Sigmoid colon (tissue), 7 donors: Measurements from ENCODE around the gene KRT80. TPM values are rescaled to one million over a fixed set of nuclear protein-coding genes. Genes with fewer than 3 reads are reported as not detected.

Experiments used
- DNase-seq: peaks from one replicate; pipeline ENCODE4 v3.0.0-alpha.2; 2019
- H3K27ac ChIP-seq, 4 donors: fragments of 200-600 bp; sonication (generic); one replicate each; pipeline ENCODE4 v1.5.1; 2016 to 2019; ENCODE audit warnings: mild to moderate bottlenecking in 1 of 4
- H3K27me3 ChIP-seq, 3 donors: fragments of 200-600 bp; sonication (generic); one replicate each; pipeline ENCODE4 v1.5.1; 2019; ENCODE audit warnings: mild to moderate bottlenecking in 1 of 3
- H3K36me3 ChIP-seq, 4 donors: fragments of 200-600 bp; sonication (generic); one replicate each; pipeline ENCODE4 v1.5.1; 2016 to 2019
- H3K4me1 ChIP-seq, 4 donors: fragments of 200-600 bp; sonication (generic); one replicate each; pipeline ENCODE4 v1.5.1; 2017 to 2019
- H3K4me3 ChIP-seq, 4 donors: fragments of 200-600 bp; sonication (generic); one replicate each; pipeline ENCODE4 v1.5.1; 2017 to 2019; ENCODE audit warnings: mild to moderate bottlenecking in 2 of 4, moderate library complexity in 1 of 4
- H3K9me3 ChIP-seq, 4 donors: fragments of 200-600 bp in 3 of 4; sonication (generic) in 3 of 4; one replicate each; pipeline versions ENCODE4 v1.5.1 to v1.6.1; 2013 to 2019
- EP300 ChIP-seq, 4 donors: sonication (generic); formaldehyde crosslinking; IDR thresholded peaks; one replicate each; pipeline ENCODE4 v1.6.1; 2017; ENCODE audit warnings: antibody characterized with exemption in 4 of 4
- POLR2A ChIP-seq, 2 donors: fragments of 450-650 bp; IDR thresholded peaks; one replicate each; pipeline ENCODE4 v1.6.1; 2016; ENCODE audit warnings: antibody characterized with exemption in 2 of 2, mild to moderate bottlenecking in 2 of 2, moderate library complexity in 2 of 2
- POLR2AphosphoS5 ChIP-seq, 4 donors: sonication (generic); formaldehyde crosslinking; IDR thresholded peaks; one replicate each; pipeline ENCODE4 v1.6.1; 2017; ENCODE audit warnings: antibody characterized with exemption in 4 of 4
- WGBS, 2 donors: extraction: QIAGEN DNeasy Blood & Tissue Kit; methylation state at CpG; one replicate each; pipeline ENCODE4 v1.1.7; 2013; 5-methylcytosine and 5-hydroxymethylcytosine counted together
- intact Hi-C: fragments of 100-400 bp; cut with DNase I; formaldehyde crosslinking; loops from one replicate; pipeline ENCODE4 v1.15.1; 2023
- polyA plus RNA-seq, 3 donors: library from polyadenylated mRNA; stranded (reverse); fragments of 200-250 nt; gene quantifications; one replicate each; pipeline ENCODE4 v1.2.3, GENCODE V29; 2013
- total RNA-seq, 4 donors: library from RNA; depleted of rRNA; stranded (reverse); fragments of >200 nt; gene quantifications; one replicate each; pipeline ENCODE4 v1.1.0, GENCODE V29; 2016
- TF ChIP-seq, protein P1 (sequence below), 4 experiments: fragments of 450-650 bp in 3 of 4; fragments of 200-600 bp in 1 of 4; IDR thresholded peaks; one replicate each; pipeline ENCODE4 v1.5.1; 2016 to 2019; ENCODE audit warnings: antibody characterized with exemption in 4 of 4, mild to moderate bottlenecking in 3 of 4, moderate library complexity in 2 of 4
- donor health status: healthy with polysubstance abuse.
- donor health status: Bipolar disorder and iron deficiency.
- donor health status: healthy.

Gene KRT80
- total and polyA plus RNA-seq, 7 donors: under 0.01 to 0.34 TPM; not detected in 5

DNA sequence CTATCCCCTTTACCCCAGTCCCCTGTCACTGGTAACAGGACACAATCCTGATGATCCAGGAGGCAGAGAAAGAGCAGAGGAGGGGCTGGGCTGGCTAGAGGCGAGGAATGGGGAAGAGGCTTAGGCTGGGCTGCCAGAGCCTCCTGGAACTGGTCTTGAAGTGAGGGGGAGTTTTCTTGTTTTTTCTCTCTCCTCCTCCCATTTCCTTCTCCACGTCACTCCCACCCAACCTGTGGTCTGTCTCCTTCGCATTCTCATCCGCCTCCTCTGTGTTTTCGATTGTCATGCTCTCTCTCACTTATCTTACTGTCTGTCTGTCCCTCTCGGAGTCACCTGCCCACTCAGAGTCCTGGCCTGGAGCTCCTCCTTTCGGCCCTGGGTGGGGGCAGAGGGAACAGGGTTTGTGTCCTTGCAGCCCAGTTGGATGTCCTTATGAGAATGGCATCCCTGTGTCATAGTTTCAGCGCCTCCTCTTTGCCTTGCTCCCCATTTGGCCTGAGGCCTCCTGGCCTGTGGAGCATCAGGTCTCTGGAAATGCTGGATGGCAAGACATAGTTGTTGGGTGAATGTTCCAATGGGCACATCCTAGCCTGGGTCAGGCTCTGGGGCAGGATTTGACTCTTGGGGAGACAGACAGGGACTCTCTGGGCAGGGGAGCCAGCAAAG lies 3.4 kb upstream of the KRT80 start:
- H3K4me3 ChIP-seq: no peak overlapping the region
- no peak for TF ChIP-seq POLR2AphosphoS5 (IDR thresholded peaks at IDR 0.05)
- no peak for TF ChIP-seq EP300 (IDR thresholded peaks at IDR 0.05)
- TF ChIP-seq POLR2A (IDR thresholded peaks at IDR 0.05): no peak
- TF ChIP-seq, protein P1, sequence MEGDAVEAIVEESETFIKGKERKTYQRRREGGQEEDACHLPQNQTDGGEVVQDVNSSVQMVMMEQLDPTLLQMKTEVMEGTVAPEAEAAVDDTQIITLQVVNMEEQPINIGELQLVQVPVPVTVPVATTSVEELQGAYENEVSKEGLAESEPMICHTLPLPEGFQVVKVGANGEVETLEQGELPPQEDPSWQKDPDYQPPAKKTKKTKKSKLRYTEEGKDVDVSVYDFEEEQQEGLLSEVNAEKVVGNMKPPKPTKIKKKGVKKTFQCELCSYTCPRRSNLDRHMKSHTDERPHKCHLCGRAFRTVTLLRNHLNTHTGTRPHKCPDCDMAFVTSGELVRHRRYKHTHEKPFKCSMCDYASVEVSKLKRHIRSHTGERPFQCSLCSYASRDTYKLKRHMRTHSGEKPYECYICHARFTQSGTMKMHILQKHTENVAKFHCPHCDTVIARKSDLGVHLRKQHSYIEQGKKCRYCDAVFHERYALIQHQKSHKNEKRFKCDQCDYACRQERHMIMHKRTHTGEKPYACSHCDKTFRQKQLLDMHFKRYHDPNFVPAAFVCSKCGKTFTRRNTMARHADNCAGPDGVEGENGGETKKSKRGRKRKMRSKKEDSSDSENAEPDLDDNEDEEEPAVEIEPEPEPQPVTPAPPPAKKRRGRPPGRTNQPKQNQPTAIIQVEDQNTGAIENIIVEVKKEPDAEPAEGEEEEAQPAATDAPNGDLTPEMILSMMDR (IDR thresholded peaks at IDR 0.05): no peak
- H3K27ac ChIP-seq: no peak overlapping the region
- H3K27me3 ChIP-seq: no peaks in the 10 kb centered on the region
- no peaks in the 10 kb centered on the region for H3K9me3 ChIP-seq
- intact Hi-C loops: no loop called here
- no peak for DNase-seq
- 80 to 88% methylated on average over 8 of the region's 8 CpGs for WGBS, 2 donors
- H3K4me1 ChIP-seq: peaks cover 0 to 47% (median 43%) of the 10 kb centered on the region in 4 donors
- no peaks in the 10 kb centered on the region for H3K36me3 ChIP-seq

DNA sequence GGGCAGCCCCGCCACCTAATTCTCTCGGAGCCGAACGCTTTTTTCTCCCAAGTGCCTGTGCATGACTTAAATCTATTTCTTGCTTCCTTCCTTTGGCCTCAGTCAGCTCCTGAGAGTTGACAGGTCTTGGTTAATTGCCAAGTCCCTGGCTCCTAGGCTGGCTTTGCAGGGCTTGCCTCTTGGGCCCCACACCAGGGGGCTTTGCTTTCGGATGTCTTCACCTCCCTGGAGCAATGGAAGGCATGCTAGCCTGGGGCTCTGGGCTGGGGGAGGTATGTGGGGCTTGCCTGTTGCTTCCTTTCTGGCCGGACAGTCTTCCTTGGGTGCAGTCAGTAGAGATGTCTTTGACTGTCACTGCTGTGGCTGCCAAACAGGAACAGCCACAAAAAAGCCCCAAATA lies 2.2 kb upstream of the KRT80 start:
- TF ChIP-seq, protein P1 (IDR thresholded peaks at IDR 0.05): no peak
- TF ChIP-seq POLR2A (IDR thresholded peaks at IDR 0.05) (no peak), POLR2AphosphoS5 (IDR thresholded peaks at IDR 0.05) (no peak), EP300 (IDR thresholded peaks at IDR 0.05) (no peak)
- no peaks in the 10 kb centered on the region for H3K27me3 ChIP-seq
- no peaks in the 10 kb centered on the region for H3K9me3 ChIP-seq
- H3K4me3 ChIP-seq: no peak overlapping the region
- peak overlapping the region in 2 of 4 donors; percentile 1 to 80 for H3K27ac ChIP-seq
- H3K4me1 ChIP-seq: peaks cover 0 to 57% (median 43%) of the 10 kb centered on the region in 4 donors
- H3K36me3 ChIP-seq: no peaks in the 10 kb centered on the region
- WGBS, 2 donors: 53 to 80% methylated on average over 6 of the region's 6 CpGs
- intact Hi-C loops: no loop called here
- DNase-seq: no peak

DNA sequence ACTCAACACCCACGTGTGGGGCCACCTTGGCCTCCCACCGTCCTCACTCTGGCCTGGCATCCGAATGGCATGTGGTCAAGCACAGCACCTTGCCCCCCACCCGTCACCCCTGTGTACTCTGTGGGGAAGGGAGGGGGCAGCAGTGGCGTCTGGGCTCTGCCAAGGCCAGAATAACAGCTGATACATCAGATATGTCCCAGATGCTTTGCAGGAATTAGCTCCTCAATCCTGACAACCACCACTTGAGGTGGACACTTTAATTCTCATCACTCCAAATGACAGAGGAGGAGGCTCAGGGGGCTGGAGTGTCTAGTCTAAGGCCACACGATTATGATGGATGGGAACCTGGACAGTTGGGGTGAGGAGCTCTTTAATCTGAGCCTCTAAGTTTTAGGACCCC lies 1.7 kb upstream of the KRT80 start:
- 73 to 80% methylated on average over 6 of the region's 6 CpGs for WGBS, 2 donors
- Histone ChIP-seq H3K27ac (peak overlapping the region in 2 of 4 donors; percentile 1 to 80), H3K27me3 (no peaks in the 10 kb centered on the region), H3K9me3 (no peaks in the 10 kb centered on the region), H3K36me3 (no peaks in the 10 kb centered on the region), H3K4me3 (no peak overlapping the region), H3K4me1 (peaks cover 0 to 57% (median 43%) of the 10 kb centered on the region in 4 donors)
- TF ChIP-seq POLR2AphosphoS5 (IDR thresholded peaks at IDR 0.05) (no peak), POLR2A (IDR thresholded peaks at IDR 0.05) (no peak), EP300 (IDR thresholded peaks at IDR 0.05) (no peak)
- TF ChIP-seq, protein P1 (IDR thresholded peaks at IDR 0.05): no peak
- intact Hi-C loops: no loop called here
- DNase-seq: no peak

DNA sequence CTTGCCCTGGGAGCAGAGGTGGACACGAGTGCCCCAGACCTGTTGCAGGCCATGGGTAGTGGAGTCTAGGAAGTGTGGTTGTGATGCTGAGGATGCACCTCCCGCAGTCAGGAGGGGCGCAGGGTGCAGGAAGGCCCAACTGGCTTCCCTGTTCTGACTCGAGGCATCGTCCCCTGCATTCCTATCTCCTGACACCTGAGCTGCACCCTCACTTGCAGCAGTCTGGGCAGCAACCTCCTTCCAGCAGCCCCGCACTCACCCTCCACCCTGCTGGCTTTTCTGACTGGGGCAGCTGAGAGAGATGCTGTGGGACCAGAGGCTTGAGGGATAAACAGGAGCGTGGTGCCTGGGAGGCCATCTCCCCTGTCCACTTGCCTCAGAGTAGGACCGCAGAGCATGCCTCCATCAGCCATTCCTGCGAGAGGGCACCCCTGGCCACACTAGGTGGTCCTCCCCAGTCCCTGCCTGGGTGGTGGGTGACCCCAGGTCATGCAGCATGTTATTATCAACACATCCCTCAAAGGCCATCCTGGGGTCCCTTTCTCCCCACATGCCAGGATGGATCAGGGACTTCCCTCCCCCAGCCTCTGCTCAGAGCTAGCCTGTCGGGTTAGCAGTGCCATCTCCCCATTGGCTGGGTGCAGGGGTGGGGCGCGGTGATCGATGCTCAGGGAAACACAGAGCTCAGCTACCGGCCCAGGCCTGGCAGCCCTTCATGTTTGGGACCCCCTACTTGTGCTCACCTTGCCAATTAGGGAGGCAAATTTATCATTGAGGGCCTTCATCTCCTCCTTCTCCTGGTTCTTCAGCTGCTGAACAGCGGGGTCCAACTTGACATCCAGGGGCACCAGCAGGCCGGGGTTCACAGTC lies 719 bp downstream of the KRT80 start:
- WGBS, 2 donors: 63 to 83% methylated on average over 16 of the region's 16 CpGs
- no peak for DNase-seq
- Histone ChIP-seq H3K27ac (peak overlapping the region; percentile 52 to 80 (median 62)), H3K27me3 (no peaks in the 10 kb centered on the region), H3K9me3 (no peaks in the 10 kb centered on the region), H3K4me3 (no peak overlapping the region), H3K4me1 (peaks cover 0 to 68% (median 53%) of the 10 kb centered on the region in 4 donors), H3K36me3 (no peaks in the 10 kb centered on the region)
- intact Hi-C loops: no loop called here
- TF ChIP-seq POLR2A (IDR thresholded peaks at IDR 0.05): no peak
- no peak for TF ChIP-seq EP300 (IDR thresholded peaks at IDR 0.05)
- TF ChIP-seq POLR2AphosphoS5 (IDR thresholded peaks at IDR 0.05): no peak
- TF ChIP-seq, protein P1 (IDR thresholded peaks at IDR 0.05): no peak
